Measurements from ENCODE around the gene BAIAP3. TPM values are rescaled to one million over a fixed set of nuclear protein-coding genes. Genes with fewer than 3 reads are reported as not detected.

The BAIAP3 gene
- total RNA-seq, 1 experiment from 2014 or later: 44.7 TPM

GRCh38 chr16:1283996-1284616, 49.3 kb upstream of the BAIAP3 start:
- Histone ChIP-seq H3K4me1 (ENCODE audit: control insufficient read depth in 1 of 2, insufficient read depth in 2 of 2, low read length in 2 of 2) (peaks cover 0 to 13% of the 10 kb centered on the region in 2 experiments; a peak in 2 of 4 replicates), H3K4me3 (replicated peaks in 1 of 2; ENCODE audit: low read depth in 1 of 2, low read length in 2 of 2) (no peak overlapping the region), H3K79me2 (ENCODE audit: insufficient read depth, low read length) (no peaks in the 10 kb centered on the region), H4K20me1 (ENCODE audit: insufficient read depth) (no peaks in the 10 kb centered on the region), H3K27me3 (ENCODE audit: insufficient read depth, low read length) (no peaks in the 10 kb centered on the region), H3K36me3 (ENCODE audit: control insufficient read depth in 1 of 2, insufficient read depth in 2 of 2, low read length in 2 of 2) (no peaks in the 10 kb centered on the region), H3K9ac (ENCODE audit: low read length) (no peak overlapping the region), H3K4me2 (ENCODE audit: low read length) (no peak overlapping the region), H3K9me3 (ENCODE audit: control insufficient read depth in 1 of 2, insufficient read depth in 1 of 2, low read depth in 1 of 2, low read length in 2 of 2) (no peaks in the 10 kb centered on the region), H2AFZ (ENCODE audit: low read depth, low read length, poor library complexity, severe bottlenecking) (no peak overlapping the region), H3K27ac (ENCODE audit: low read depth, low read length) (no peak overlapping the region), H3K9me2 (ENCODE audit: insufficient read depth) (no peaks in the 10 kb centered on the region)
- CTCF ChIA-PET: no interaction called here
- intact Hi-C loops (cut with micrococcal nuclease): no loop called here
- TF ChIP-seq JUND (IDR thresholded peaks at IDR 0.05) (no peak), CTCF (IDR thresholded peaks at IDR 0.05 in 2 of 3, conservative IDR thresholded peaks at IDR 0.05 in 1 of 3; ENCODE audit: borderline replicate concordance in 1 of 3, insufficient read depth in 1 of 3, low read depth in 2 of 3, low read length in 2 of 3) (no peak), POLR2AphosphoS5 (IDR thresholded peaks at IDR 0.05; ENCODE audit: low read depth, low read length) (no peak), ZBTB33 (IDR thresholded peaks at IDR 0.05; ENCODE audit: extremely low read depth, insufficient replicate concordance, low read length) (no peak), ZFX (IDR thresholded peaks at IDR 0.05) (no peak), ELF1 (IDR thresholded peaks at IDR 0.05; ENCODE audit: borderline replicate concordance, low read depth) (no peak), RAD21 (IDR thresholded peaks at IDR 0.05; ENCODE audit: low read depth) (no peak), SRF (IDR thresholded peaks at IDR 0.05; ENCODE audit: low read depth) (no peak), TCF7L2 (IDR thresholded peaks at IDR 0.05; ENCODE audit: borderline replicate concordance, extremely low read depth, insufficient read depth, insufficient read length) (no peak), SP1 (IDR thresholded peaks at IDR 0.05; ENCODE audit: low read depth) (no peak), CBX3 (IDR thresholded peaks at IDR 0.05; ENCODE audit: low read depth) (no peak), POLR2A (IDR thresholded peaks at IDR 0.05; ENCODE audit: borderline replicate concordance, extremely low read depth, insufficient read depth, insufficient read length) (no peak), CEBPB (IDR thresholded peaks at IDR 0.05; ENCODE audit: low read depth) (no peak), ZNF274 (IDR thresholded peaks at IDR 0.05; ENCODE audit: low read depth, low read length) (no peak), EZH2 (IDR thresholded peaks at IDR 0.05) (no peak), FOSL1 (IDR thresholded peaks at IDR 0.05; ENCODE audit: low read depth) (no peak)
- TF ChIP-seq, protein P1, sequence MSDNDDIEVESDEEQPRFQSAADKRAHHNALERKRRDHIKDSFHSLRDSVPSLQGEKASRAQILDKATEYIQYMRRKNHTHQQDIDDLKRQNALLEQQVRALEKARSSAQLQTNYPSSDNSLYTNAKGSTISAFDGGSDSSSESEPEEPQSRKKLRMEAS (IDR thresholded peaks at IDR 0.05): no peak
- TF ChIP-seq, protein P2, sequence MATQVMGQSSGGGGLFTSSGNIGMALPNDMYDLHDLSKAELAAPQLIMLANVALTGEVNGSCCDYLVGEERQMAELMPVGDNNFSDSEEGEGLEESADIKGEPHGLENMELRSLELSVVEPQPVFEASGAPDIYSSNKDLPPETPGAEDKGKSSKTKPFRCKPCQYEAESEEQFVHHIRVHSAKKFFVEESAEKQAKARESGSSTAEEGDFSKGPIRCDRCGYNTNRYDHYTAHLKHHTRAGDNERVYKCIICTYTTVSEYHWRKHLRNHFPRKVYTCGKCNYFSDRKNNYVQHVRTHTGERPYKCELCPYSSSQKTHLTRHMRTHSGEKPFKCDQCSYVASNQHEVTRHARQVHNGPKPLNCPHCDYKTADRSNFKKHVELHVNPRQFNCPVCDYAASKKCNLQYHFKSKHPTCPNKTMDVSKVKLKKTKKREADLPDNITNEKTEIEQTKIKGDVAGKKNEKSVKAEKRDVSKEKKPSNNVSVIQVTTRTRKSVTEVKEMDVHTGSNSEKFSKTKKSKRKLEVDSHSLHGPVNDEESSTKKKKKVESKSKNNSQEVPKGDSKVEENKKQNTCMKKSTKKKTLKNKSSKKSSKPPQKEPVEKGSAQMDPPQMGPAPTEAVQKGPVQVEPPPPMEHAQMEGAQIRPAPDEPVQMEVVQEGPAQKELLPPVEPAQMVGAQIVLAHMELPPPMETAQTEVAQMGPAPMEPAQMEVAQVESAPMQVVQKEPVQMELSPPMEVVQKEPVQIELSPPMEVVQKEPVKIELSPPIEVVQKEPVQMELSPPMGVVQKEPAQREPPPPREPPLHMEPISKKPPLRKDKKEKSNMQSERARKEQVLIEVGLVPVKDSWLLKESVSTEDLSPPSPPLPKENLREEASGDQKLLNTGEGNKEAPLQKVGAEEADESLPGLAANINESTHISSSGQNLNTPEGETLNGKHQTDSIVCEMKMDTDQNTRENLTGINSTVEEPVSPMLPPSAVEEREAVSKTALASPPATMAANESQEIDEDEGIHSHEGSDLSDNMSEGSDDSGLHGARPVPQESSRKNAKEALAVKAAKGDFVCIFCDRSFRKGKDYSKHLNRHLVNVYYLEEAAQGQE (IDR thresholded peaks at IDR 0.05; ENCODE audit: low read depth): no peak
- TF ChIP-seq, protein P3, sequence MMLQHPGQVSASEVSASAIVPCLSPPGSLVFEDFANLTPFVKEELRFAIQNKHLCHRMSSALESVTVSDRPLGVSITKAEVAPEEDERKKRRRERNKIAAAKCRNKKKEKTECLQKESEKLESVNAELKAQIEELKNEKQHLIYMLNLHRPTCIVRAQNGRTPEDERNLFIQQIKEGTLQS (IDR thresholded peaks at IDR 0.05): no peak
- RAD21 ChIA-PET (ENCODE audit: low non-redundant PET in 1 of 2, low total read pairs in 2 of 2, uncharacterized antibody in 2 of 2, unreplicated experiment in 2 of 2): no interaction called here
- POLR2A ChIA-PET: no interaction called here
- no peak for ATAC-seq
- DNase-seq (ENCODE audit: low read depth, low spot score): no peak
- no TSS peak for BruUV-seq (replicated peaks)
